OCI-LY7 (cell line): ENCODE results near the gene TTC34. TPM values are rescaled to one million over a fixed set of nuclear protein-coding genes. Genes with fewer than 3 reads are reported as not detected.

Experiments used
- BruUV-seq: library from RNA; stranded (reverse); fragments of 400-500 nt; replicated peaks from 2 replicates; lab custom pipeline; 2021; lab: Mats Ljungman, UMichigan
- CTCF ChIA-PET: fragments of 300-600 bp; sonication (Branson Sonifier 250); formaldehyde crosslinking; loops from one replicate; lab custom pipeline; 2022; ENCODE audit warnings: antibody characterized with exemption; ENCODE audit not compliant: unreplicated experiment; lab: Charles Lee
- POLR2A ChIA-PET: fragments of 300-600 bp; sonication (Branson Sonifier 250); formaldehyde crosslinking; loops from one replicate; lab custom pipeline; 2022; ENCODE audit warnings: antibody characterized with exemption; lab: Charles Lee
- DNase-seq: peaks from one replicate; pipeline ENCODE4 v3.0.0-alpha.2; 2015; ENCODE audit warnings: low spot score
- H2AFZ ChIP-seq: fragments of 200-600 bp; sonication (generic), shearing (Covaris generic); 2 replicates; pipeline ENCODE4 v1.6.1; 2014; ENCODE audit warnings: mild to moderate bottlenecking, antibody characterized with exemption, low read length, moderate library complexity
- H3K27ac ChIP-seq: fragments of 200-600 bp; sonication (generic); 2 replicates; pipeline ENCODE4 v1.5.1; 2014; ENCODE audit warnings: mixed run types, low read depth, mild to moderate bottlenecking, moderate library complexity, low read length, inconsistent platforms; ENCODE audit not compliant: poor library complexity, severe bottlenecking
- H3K36me3 ChIP-seq: fragments of 200-600 bp; sonication (generic); 2 replicates; pipeline ENCODE4 v1.6.1; 2014; ENCODE audit warnings: mild to moderate bottlenecking, antibody characterized with exemption, low read length, moderate library complexity, mixed read lengths; ENCODE audit not compliant: insufficient read depth
- H3K4me1 ChIP-seq: fragments of 200-600 bp; sonication (generic); 2 replicates; pipeline ENCODE4 v1.5.1; 2014; ENCODE audit warnings: mild to moderate bottlenecking, low read length; ENCODE audit not compliant: insufficient read depth, poor library complexity, severe bottlenecking
- H3K4me2 ChIP-seq: fragments of 200-600 bp; sonication (generic); 2 replicates; pipeline ENCODE4 v1.6.1; 2014; ENCODE audit warnings: mild to moderate bottlenecking, low read length
- H3K4me3 ChIP-seq: fragments of 200-600 bp; sonication (generic); 2 replicates; pipeline ENCODE4 v1.5.1; 2014; ENCODE audit warnings: mild to moderate bottlenecking, low read depth, low read length; ENCODE audit not compliant: poor library complexity, severe bottlenecking
- H3K79me2 ChIP-seq: fragments of 200-600 bp; sonication (generic); 2 replicates; pipeline ENCODE4 v1.6.1; 2016; ENCODE audit warnings: low read depth, mild to moderate bottlenecking, low read length, moderate library complexity, mixed read lengths; ENCODE audit not compliant: insufficient read depth
- H3K9me2 ChIP-seq: fragments of 200-600 bp; sonication (generic); 2 replicates; pipeline ENCODE4 v1.6.1; 2016; ENCODE audit warnings: mild to moderate bottlenecking, low read length, mixed read lengths; ENCODE audit not compliant: insufficient read depth
- H3K9me3 ChIP-seq: fragments of 200-600 bp; sonication (generic); 2 replicates; pipeline ENCODE4 v1.6.1; 2014; ENCODE audit warnings: mild to moderate bottlenecking, mixed run types, low read length, mixed read lengths
- H4K20me1 ChIP-seq: fragments of 200-600 bp; sonication (generic); 2 replicates; pipeline ENCODE4 v1.6.1; 2014; ENCODE audit warnings: mild to moderate bottlenecking, antibody characterized with exemption, low read length, moderate library complexity, mixed read lengths; ENCODE audit not compliant: insufficient read depth
- CTCF ChIP-seq: fragments of 200-600 bp; sonication (generic); conservative IDR thresholded peaks from 2 replicates; pipeline ENCODE4 v1.5.1; 2014; ENCODE audit warnings: mild to moderate bottlenecking, antibody characterized with exemption, low read length, moderate library complexity, mixed read lengths
- EZH2phosphoT487 ChIP-seq: fragments of 200-600 bp; sonication (generic); IDR thresholded peaks from 2 replicates; pipeline ENCODE4 v1.6.1; 2018; ENCODE audit warnings: low read depth, borderline replicate concordance, mild to moderate bottlenecking, mixed run types, antibody characterized with exemption, low read length, moderate library complexity, mixed read lengths
- intact Hi-C: fragments of 100-400 bp; cut with micrococcal nuclease; formaldehyde crosslinking; loops from one replicate; pipeline ENCODE4 v1.10.0; 2022; ENCODE audit not compliant: unreplicated experiment
- total RNA-seq, 2 experiments: library from RNA; depleted of rRNA in 1 of 2; stranded (reverse); fragments of >200 nt in 1 of 2; shearing (Covaris generic) in 1 of 2; gene quantifications; 2 replicates each; pipeline ENCODE4 v1.2.3, GENCODE V29; 2014 to 2022

The TTC34 gene
- total RNA-seq, 2 experiments from 2014 or later, result 1.1 to 2.2 TPM

- ChIA-PET POLR2A (no interaction called here), CTCF (no interaction called here)
- H3K9me2 ChIP-seq, result no peaks in the 10 kb centered on the region
- H3K36me3 ChIP-seq, result no peaks in the 10 kb centered on the region
- intact Hi-C loops, result no loop called here
- no peak for DNase-seq
- H3K79me2 ChIP-seq, result no peaks in the 10 kb centered on the region
- H3K4me2 ChIP-seq, result peak overlapping the region; percentile 69
- no peak for TF ChIP-seq EZH2phosphoT487
- no peak for TF ChIP-seq CTCF
- no TSS peak for BruUV-seq
- H2AFZ ChIP-seq, result peak overlapping the region; percentile 86; the same call in 1 of the 2 replicates
- no peaks in the 10 kb centered on the region for H4K20me1 ChIP-seq
- peaks cover 10% of the 10 kb centered on the region; the same call in 1 of the 2 replicates for H3K9me3 ChIP-seq
- H3K4me3 ChIP-seq, result peak overlapping the region; percentile 76
- no peak overlapping the region for H3K27ac ChIP-seq
- H3K4me1 ChIP-seq, result peaks cover 10% of the 10 kb centered on the region
Measured at GRCh38 chr1:2643414-2644077, 157.9 kb downstream of the TTC34 start.

- H3K4me2 ChIP-seq, result peak overlapping the region; percentile 69
- POLR2A ChIA-PET, result no interaction called here
- no TSS peak for BruUV-seq
- intact Hi-C loops, result no loop called here
- peaks cover 10% of the 10 kb centered on the region; the same call in 1 of the 2 replicates for H3K9me3 ChIP-seq
- peaks cover 10% of the 10 kb centered on the region for H3K4me1 ChIP-seq
- H3K36me3 ChIP-seq, result no peaks in the 10 kb centered on the region
- H4K20me1 ChIP-seq, result no peaks in the 10 kb centered on the region
- no peaks in the 10 kb centered on the region for H3K79me2 ChIP-seq
- peak overlapping the region; percentile 76 for H3K4me3 ChIP-seq
- TF ChIP-seq EZH2phosphoT487 (no peak), CTCF (0 out of 2 replicates have a peak, but pooled peaks have one; percentile 14)
- H2AFZ ChIP-seq, result peak overlapping the region; percentile 86
- peak; percentile 94 for DNase-seq
- CTCF ChIA-PET, result no interaction called here
- no peaks in the 10 kb centered on the region for H3K9me2 ChIP-seq
- H3K27ac ChIP-seq, result peak overlapping the region; percentile 12
Measured at GRCh38 chr1:2642560-2643413, 158.7 kb downstream of the TTC34 start.
